GM19025 (cell line): ENCODE data around the gene RNF182.
"Not testable (repeated sequence)": the region's sequence is repeated elsewhere in the genome, so short reads cannot be mapped to it uniquely, and the experiment has no call there.

Source experiments
- ATAC-seq: cut with Tn5 transposase; IDR thresholded peaks from one replicate; pipeline ENCODE4 v1.9.1; 2021; ENCODE audit warnings: mild to moderate bottlenecking, low read depth, moderate library complexity; ENCODE audit not compliant: unreplicated experiment

Gene RNF182

GRCh38 chr6:13916230-13916944 is 8.4 kb upstream of the RNF182 start:
- no peak for ATAC-seq

DNA sequence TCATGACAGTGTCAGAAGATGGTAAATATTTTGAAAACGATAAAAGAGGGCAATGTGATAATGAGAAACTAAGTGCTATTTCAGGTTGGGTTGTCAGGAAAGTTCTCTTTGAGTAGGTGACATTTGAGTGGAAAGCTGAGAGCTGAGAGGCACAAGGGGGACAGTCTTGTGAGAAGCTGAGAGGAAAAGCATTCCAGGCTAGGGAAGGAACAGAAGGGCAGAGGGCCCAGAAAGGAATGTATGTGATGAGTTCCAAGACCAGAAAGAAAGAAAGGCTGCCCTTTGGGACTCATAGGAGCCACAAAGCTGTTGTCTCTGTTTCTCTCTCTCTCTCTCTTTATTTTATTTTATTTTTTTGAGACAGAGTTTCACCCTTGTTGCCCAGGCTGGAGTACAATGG is 7.6 kb upstream of the RNF182 start:
- ATAC-seq: no peak

DNA sequence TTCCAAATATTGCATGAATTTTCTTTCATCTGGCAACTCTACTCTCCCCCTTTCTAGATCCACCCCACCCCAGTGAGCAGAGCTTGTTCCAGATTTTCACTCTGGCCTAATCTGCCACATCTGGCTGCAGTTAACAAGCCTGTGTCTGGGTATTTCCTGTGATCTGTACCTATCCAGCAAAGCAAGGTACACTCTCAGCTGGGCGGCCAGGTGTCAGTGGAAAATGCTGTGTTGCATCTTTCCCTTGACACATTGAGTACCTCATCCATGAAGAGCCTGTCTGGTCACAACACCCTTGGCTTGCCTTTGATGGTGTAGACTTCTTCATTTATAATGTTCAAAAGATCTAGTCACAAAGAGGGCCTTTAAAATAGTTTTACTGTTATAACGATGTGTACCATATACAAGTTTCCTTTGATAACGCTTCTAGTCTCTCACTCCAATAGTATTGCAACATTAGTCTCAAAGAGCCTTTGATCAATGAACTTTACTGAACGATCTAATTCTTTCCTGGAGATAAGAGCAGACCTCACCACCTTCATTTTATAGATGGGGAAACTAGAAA is 6.0 kb upstream of the RNF182 start:
- ATAC-seq: no peak

DNA sequence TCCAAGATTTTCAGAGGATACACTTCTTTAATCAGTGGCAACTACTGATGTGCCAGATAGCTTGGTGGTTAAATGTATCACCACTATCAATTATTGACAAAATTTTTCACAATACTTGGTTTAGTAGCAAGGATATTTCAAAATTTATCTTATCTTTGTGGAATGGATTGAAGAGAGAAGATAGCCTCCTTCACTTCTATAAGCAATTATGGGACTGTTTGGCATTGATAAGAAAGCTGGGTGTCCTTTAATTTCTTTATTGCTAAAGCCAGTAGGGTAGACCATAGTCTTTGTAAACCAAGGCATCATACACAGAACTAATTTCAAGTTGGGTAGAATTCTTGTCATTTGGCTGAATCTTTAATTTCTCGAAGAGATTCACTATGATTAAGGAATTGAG is 4.9 kb upstream of the RNF182 start:
- no peak for ATAC-seq

- no peak for ATAC-seq
These were observed 4.2 kb upstream of the RNF182 start for GRCh38 chr6:13920552-13920951.

DNA sequence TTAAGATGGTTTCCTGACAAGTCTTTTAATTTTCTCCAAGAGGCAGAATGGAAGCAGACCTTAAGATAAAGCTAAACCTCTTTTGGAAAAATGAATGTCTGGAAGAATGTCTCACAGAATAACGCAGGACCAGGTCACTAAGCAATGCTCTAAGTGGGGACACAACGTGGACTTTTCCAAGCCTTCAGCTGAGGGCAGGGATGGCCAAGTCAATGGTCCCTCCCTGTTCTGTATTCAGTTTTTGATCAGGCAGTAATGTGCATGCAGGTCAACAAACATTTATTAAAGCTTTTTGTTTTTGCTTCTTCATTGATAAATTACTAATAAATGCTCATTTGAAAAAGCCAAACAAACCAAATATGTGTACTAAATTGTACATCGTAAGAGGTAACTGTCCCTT is 2.0 kb upstream of the RNF182 start:
- ATAC-seq: no peak

- ATAC-seq: no peak
These were observed 1.1 kb upstream of the RNF182 start for GRCh38 chr6:13923527-13924145.

DNA sequence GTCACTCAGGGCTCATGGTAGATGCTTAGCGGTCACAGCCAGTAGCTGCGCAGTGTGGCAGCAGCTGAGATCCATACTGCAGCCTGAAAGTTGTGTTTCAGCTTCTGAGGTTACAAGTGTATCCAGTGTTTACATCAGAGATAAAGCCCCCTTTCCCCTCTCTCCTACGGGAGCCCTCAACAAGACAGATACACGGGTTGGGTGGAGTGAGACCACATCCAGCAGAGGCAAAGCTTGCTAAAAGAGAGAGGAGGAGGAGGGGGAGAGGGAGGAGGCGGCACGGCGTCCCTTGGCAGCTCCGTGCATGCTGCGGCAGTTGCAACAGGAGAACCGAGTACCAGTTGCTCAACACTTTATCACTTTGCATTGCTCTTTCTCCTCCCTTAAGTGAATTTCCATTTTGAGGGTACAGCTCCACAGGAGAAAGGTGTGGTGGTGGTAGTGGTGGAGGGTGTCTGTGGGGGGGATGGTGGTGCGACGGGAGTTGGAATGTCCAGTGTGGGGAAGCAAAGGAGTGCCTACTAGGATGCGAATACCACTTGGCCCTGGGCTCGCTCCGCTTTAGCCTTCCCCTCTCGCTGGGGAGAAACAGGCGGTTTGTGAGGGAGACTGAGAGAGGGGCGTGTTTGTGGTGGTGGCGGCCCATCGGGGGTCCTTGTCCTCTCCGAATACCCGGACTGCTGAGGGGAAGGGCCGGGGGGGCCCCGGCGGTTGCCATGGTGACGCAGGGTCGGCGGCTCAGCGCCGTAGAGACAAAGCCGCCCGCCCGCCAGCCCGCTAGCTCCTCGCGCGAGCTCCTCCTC is 405 bp upstream of the RNF182 start:
- no peak for ATAC-seq

- ATAC-seq: no peak
These were observed 1.6 kb downstream of the RNF182 start for GRCh38 chr6:13926378-13926777.

GRCh38 chr6:13927203-13927602 is 2.5 kb downstream of the RNF182 start:
- ATAC-seq: no peak

GRCh38 chr6:13929196-13929595 is 4.4 kb downstream of the RNF182 start:
- no peak for ATAC-seq

DNA sequence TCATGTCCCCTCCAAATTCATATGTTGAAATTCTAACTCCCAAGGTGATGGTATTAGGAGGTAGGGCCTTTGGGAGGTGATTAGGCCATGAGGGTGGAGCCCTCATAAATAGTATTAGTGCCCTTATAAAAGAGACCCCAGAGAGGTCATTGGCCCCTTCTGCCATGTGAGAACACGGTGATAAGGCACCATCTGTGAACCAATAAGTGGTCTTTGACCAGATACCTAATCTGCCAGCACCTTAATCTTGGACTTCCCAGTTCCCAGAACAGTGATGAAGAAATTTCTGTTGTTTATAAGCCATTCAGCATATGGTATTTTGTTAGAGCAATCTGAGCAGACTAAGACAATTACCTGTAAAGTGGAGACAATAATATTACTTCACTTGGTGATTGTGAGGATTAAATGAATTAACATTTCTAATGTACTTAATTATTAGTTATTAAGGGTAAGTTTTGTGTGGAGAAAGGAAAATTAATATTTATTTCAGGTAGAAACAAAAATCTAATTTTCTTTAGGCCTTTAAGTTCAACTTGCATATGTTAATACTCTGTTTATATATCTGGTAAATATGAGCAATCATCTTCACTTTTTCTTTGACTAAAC is 7.1 kb downstream of the RNF182 start:
- ATAC-seq: no peak

GRCh38 chr6:13932785-13933184 is 8.0 kb downstream of the RNF182 start:
- no peak for ATAC-seq

DNA sequence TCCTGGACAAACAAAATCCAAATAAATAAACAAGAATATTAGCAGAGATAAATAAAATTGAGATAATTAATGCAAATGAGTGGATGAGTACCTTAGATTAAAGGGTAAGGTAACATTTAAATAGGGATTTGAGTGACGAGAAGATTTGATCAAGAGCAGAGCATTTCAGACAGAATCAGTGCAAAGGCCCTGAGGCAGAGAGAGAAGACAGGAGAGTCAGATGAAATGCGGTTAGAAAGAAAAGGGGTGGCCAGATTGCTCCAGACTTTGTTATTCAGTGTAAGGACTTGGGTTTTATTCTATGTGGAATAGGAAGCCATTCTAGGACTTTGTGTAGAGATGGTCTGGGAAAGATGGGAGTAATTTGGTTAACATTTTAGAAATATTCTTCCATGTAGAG is 10.0 kb downstream of the RNF182 start:
- ATAC-seq: no peak

DNA sequence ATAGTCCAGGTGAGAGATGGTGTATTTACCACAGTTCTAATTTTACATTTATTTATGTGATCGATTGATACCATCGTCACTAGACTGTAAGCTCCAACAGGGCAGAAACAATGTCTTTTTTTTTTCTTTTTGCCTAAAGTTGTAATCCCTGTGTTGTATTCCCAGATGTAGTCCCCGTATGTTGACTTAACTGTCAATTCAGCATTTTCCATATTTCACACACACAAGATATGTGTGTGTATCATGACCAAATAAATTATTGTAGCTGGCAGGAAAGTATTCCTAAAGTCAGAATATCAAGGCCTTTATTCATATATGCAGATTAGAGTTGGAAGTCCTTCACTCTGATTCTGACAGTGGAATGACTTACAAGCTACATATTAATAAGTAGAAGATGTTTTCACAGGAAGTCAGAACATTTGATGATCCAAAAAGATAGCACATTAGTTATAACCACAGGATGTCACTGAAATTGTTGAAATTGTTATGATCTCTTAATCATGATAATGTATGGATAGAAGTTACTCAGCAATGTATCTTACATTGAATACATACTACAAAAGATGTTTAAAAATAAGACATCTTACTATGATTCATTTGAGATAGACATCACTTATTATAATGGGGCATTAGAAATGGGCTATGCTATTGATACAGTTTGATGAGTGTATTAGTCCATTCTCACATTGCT is 10.6 kb downstream of the RNF182 start:
- no peak for ATAC-seq

DNA sequence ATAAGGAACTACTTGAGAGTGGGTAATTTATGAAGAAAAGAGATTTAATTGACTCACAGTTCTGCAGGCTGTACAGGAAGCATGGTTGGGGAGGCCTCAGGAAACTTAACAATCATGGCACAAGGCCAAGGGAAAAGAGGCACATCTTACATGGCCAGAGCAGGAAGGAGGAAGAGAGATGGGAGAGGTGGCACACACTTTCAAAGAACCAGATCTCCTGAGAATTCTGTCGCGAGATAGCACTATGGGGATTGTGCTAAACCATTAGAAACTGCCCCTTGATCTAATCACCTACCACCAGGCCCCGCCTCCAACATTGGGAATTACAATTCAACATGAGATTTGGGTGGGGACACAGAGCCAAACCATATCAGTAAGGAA is 11.1 kb downstream of the RNF182 start:
- not testable (repeated sequence) for ATAC-seq

DNA sequence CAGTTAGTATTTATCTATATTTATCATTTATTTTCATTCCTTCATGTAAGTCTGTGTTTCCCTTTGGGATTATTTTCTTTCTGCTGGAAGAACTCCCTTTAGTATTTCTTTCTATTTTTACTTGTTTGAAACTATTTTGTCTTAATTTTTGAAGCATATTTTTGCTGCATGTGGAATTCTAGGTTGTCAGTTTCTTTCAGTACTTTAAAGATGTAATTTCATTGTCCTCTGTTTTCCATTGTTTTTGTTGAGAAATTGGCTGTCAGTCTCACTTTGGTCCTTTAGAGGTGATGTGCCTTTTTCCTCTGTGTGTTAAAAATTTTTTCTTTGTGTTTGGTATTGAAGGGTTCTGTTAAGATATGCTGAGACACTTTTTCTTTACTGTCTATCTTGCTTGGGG is 17.1 kb downstream of the RNF182 start:
- no peak for ATAC-seq

DNA sequence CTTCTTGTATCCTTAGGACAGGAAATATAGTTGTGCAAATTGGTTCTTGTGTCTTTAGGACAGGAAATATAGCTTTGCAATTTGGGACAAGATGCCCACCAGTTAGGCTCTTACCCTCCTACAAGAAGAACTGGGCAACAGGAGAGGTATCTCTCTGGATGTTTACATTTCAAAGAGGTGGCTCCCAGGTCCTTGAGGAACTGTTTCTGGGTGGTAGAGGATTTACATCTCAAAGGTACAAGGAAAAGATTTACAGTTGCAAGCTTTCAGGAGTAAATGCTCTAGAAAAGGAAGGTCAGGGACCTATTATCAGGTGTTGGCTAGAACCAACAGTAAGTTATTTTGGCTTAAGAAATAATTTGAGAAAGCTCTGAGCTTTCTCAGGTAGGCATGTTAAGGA is 19.2 kb downstream of the RNF182 start:
- no peak for ATAC-seq

GRCh38 chr6:13946506-13946905 is 21.8 kb downstream of the RNF182 start:
- no peak for ATAC-seq

GRCh38 chr6:13947611-13948178 is 22.9 kb downstream of the RNF182 start:
- no peak for ATAC-seq
